ENCODE data around the gene NPDC1.

NPDC1 gene

DNA sequence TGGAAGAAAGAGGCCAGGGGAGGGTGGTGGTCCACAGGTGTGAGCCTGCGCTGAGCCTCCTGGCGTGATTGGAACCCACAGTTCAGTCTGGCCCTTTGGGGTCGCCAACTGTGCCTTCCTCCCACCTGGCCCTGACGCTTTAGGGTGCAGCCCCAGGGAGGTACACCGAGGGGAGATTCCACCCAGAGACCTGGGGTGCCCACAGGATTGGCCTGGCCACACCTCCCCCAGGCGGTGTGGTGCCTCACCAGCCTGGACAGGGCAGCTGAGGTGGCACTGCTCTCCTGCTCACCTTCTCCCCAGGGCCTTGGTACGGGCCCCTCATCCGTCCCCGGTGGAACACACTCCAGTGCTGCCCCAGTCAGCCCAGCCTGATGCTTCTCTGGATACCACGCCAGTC lies 48.6 kb downstream of the NPDC1 start:
- Histone ChIP-seq H3K27me3 (ENCODE audit: control insufficient read depth, insufficient read depth, low read length) (no peaks in the 10 kb centered on the region), H3K9me3 (ENCODE audit: control insufficient read depth, low read length) (no peaks in the 10 kb centered on the region), H3K4me2 (ENCODE audit: low read length) (no peak overlapping the region), H3K79me2 (no peaks in the 10 kb centered on the region), H3K36me3 (ENCODE audit: control insufficient read depth, insufficient read depth, low read length) (no peaks in the 10 kb centered on the region), H3K4me3 (ENCODE audit: low read depth, low read length) (no peak overlapping the region), H3K9ac (no peak overlapping the region), H3K4me1 (no peaks in the 10 kb centered on the region), H2AFZ (no peak overlapping the region), H3K27ac (no peak overlapping the region)
- TF ChIP-seq, protein P1, sequence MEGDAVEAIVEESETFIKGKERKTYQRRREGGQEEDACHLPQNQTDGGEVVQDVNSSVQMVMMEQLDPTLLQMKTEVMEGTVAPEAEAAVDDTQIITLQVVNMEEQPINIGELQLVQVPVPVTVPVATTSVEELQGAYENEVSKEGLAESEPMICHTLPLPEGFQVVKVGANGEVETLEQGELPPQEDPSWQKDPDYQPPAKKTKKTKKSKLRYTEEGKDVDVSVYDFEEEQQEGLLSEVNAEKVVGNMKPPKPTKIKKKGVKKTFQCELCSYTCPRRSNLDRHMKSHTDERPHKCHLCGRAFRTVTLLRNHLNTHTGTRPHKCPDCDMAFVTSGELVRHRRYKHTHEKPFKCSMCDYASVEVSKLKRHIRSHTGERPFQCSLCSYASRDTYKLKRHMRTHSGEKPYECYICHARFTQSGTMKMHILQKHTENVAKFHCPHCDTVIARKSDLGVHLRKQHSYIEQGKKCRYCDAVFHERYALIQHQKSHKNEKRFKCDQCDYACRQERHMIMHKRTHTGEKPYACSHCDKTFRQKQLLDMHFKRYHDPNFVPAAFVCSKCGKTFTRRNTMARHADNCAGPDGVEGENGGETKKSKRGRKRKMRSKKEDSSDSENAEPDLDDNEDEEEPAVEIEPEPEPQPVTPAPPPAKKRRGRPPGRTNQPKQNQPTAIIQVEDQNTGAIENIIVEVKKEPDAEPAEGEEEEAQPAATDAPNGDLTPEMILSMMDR (IDR thresholded peaks at IDR 0.05) = no peak

DNA sequence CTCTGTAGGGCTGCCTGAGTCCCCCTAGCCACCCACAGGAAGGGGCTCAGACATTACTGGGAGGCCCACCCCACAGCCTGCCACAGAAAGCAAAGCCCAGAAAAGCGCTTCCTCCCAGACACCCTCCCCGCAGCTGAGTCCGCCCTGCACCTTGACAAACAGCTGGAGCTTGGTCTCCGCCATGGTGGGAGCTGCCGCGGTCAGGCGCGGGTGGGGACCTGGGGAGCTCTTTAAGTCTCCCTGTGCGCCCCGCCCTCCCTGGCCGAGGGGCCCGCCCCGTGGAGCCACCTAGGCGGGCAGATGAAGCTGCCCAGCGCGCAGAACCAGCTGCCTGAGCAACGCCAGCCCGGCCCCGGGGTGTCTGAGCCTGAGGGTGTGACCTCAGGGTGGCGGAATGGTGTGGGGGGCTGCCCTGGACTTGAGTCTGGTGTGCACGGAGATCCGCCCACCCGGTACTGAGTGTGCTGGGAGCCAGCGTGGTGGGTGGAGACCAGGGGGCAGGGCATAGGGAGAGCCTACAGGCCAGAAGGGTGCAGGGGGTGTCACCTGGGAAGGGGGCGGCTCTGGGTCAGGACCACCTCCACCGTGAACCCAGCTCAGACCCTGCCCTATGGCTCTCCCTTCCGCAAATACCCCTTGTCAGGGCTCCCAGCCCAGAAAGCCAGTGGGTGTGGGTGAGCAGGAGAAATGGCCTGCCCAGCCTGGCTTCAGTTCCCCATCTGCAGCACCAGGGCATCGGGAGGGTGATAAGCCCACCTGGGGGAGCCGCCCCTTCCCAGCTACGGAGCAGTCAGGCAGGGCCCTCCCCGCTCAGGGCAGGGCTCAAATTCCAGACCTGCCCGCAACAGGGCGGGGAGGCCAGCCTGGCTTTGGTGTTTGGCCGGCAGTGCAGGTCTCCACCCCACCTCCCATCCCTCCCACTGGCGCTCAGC lies 49.4 kb downstream of the NPDC1 start, which contains the start of gene CLIC3:
Gene CLIC3, minus strand, starts transcription at position 208 of the 932 bp plus-strand sequence. Its CDS starts 25 bp downstream, at position 183.
- H3K36me3 ChIP-seq (ENCODE audit: control insufficient read depth, insufficient read depth, low read length) = no peaks in the 10 kb centered on the region
- no peak within 1 kb of the TSS for H2AFZ ChIP-seq
- H3K9me3 ChIP-seq (ENCODE audit: control insufficient read depth, low read length) = no peaks in the 10 kb centered on the region
- no peak within 1 kb of the TSS for H3K4me2 ChIP-seq (ENCODE audit: low read length)
- TF ChIP-seq, protein P1 (IDR thresholded peaks at IDR 0.05) = no peak
- no peaks in the 10 kb centered on the region for H3K79me2 ChIP-seq
- H3K27me3 ChIP-seq (ENCODE audit: control insufficient read depth, insufficient read depth, low read length) = no peaks in the 10 kb centered on the region
- H3K4me1 ChIP-seq = no peaks in the 10 kb centered on the region
- H3K27ac ChIP-seq = no peak within 1 kb of the TSS
- no peak within 1 kb of the TSS for H3K9ac ChIP-seq
- H3K4me3 ChIP-seq (ENCODE audit: low read depth, low read length) = no peak within 1 kb of the TSS

DNA sequence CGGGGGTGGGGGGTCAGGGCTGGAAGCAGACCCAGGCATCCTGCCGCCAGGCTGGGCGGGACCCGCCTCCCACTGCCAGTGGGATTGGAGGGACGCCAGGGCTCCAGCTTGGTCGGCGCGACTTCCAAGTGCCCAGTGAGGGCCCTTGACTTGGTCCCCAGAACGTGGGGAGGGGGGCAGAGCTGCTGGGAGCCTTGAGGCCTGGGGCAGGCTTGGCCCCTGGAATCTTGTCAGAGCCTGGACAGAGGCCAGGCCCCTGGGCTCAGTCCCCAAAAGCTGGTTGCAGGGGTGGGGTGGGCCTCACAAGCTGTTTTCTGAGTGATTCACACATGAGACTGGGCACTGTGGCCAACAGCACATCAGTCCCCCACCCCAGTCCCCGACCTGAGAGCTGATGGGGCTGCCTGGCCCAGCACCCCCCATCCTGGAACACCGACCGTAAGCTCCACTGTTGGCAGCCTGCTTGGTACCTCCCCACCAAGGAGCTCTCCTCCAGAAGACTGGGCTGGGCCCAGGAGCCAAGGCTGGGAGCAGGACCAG lies 50.1 kb downstream of the NPDC1 start:
- Histone ChIP-seq H3K79me2 (no peaks in the 10 kb centered on the region), H3K4me3 (ENCODE audit: low read depth, low read length) (no peak overlapping the region), H3K27ac (no peak overlapping the region)

DNA sequence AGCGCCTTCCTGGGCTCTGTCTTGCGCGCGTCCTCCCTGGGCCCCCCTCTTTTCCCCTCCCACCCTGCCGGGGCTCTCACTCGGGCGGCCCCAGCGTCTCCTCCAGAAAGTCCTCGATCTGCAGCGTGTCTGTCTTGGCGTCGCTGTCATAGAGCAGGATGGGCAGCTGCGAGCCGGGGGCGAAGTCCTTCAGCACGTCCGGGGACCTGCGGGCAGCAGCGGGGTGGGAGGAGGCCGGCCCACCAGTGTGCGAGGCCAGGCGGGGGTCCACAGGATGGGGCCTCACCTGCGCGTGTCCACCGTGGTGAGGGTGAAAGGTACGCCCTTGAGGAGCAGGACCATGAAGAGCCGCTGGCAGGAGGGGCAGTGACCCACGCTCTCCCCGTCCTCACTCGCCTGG lies 50.6 kb downstream of the NPDC1 start:
- TF ChIP-seq, protein P1 (IDR thresholded peaks at IDR 0.05) = no peak
- Histone ChIP-seq H3K27ac (no peak overlapping the region), H3K9me3 (ENCODE audit: control insufficient read depth, low read length) (no peaks in the 10 kb centered on the region), H3K79me2 (no peaks in the 10 kb centered on the region), H3K4me2 (ENCODE audit: low read length) (no peak overlapping the region), H3K4me1 (no peaks in the 10 kb centered on the region), H3K4me3 (ENCODE audit: low read depth, low read length) (no peak overlapping the region), H3K9ac (no peak overlapping the region), H3K36me3 (ENCODE audit: control insufficient read depth, insufficient read depth, low read length) (no peaks in the 10 kb centered on the region), H2AFZ (no peak overlapping the region), H3K27me3 (ENCODE audit: control insufficient read depth, insufficient read depth, low read length) (no peaks in the 10 kb centered on the region)

More for the DNA sequence above, 50.1 kb downstream of the NPDC1 start:
- no peak overlapping the region for H3K4me2 ChIP-seq (ENCODE audit: low read length)
- H3K27me3 ChIP-seq (ENCODE audit: control insufficient read depth, insufficient read depth, low read length) = no peaks in the 10 kb centered on the region
- H3K4me1 ChIP-seq = no peaks in the 10 kb centered on the region
- H3K9ac ChIP-seq = no peak overlapping the region
- TF ChIP-seq, protein P1 (IDR thresholded peaks at IDR 0.05) = no peak
- no peaks in the 10 kb centered on the region for H3K36me3 ChIP-seq (ENCODE audit: control insufficient read depth, insufficient read depth, low read length)
- no peaks in the 10 kb centered on the region for H3K9me3 ChIP-seq (ENCODE audit: control insufficient read depth, low read length)
- H2AFZ ChIP-seq = no peak overlapping the region
